OCI-LY3 (cell line): ENCODE measurements around the gene OOSP1.
"Not testable (repeated sequence)": the region's sequence is repeated elsewhere in the genome, so short reads cannot be mapped to it uniquely, and the experiment has no call there.

Source experiments
- H2AFZ ChIP-seq: fragments of 200-600, 300-600 bp; shearing (Covaris generic); 2 replicates; pipeline ENCODE4 v1.6.0; 2014; ENCODE audit warnings: antibody characterized with exemption, low read depth, low read length
- H3K27ac ChIP-seq: fragments of 200-600, 300-600 bp; sonication (generic); 2 replicates; pipeline ENCODE4 v1.5.1; 2014; ENCODE audit warnings: mild to moderate bottlenecking, low read length, moderate library complexity, mixed read lengths
- H3K27me3 ChIP-seq: fragments of 200-600, 300-600 bp; sonication (generic); 2 replicates; pipeline ENCODE4 v1.6.1; 2014; ENCODE audit warnings: low read depth, low read length, mixed read lengths
- H3K36me3 ChIP-seq: fragments of 200-600, 300-600 bp; sonication (generic); replicated peaks from 2 replicates; pipeline ENCODE3; 2014; ENCODE audit warnings: low read depth, low read length, mixed read lengths
- H3K4me1 ChIP-seq: fragments of 300-600, 200-600 bp; sonication (generic); 2 replicates; pipeline ENCODE4 v1.6.1; 2014; ENCODE audit warnings: low read length, mixed read lengths
- H3K4me2 ChIP-seq: fragments of 200-600, 300-600 bp; sonication (generic); 2 replicates; pipeline ENCODE4 v1.6.1; 2014; ENCODE audit warnings: low read length, mixed read lengths
- H3K4me3 ChIP-seq: fragments of 300-600, 200-600 bp; sonication (generic); 2 replicates; pipeline ENCODE4 v1.5.1; 2014; ENCODE audit warnings: antibody characterized with exemption, mild to moderate bottlenecking, low read length, moderate library complexity
- H3K79me2 ChIP-seq: fragments of 300-600, 200-600 bp; shearing (Covaris generic); 2 replicates; pipeline ENCODE4 v1.6.1; 2014; ENCODE audit warnings: mild to moderate bottlenecking, low read length, mixed read lengths
- H3K9ac ChIP-seq: fragments of 300-600, 200-600 bp; shearing (Covaris generic); 2 replicates; pipeline ENCODE4 v1.6.0; 2014; ENCODE audit warnings: mild to moderate bottlenecking, low read length, moderate library complexity
- H3K9me3 ChIP-seq: fragments of 200-600, 300-600 bp; shearing (Covaris generic); 2 replicates; pipeline ENCODE4 v1.6.1; 2014; ENCODE audit warnings: low read length, mixed read lengths; ENCODE audit not compliant: insufficient read depth
- H4K20me1 ChIP-seq: fragments of 200-600, 300-600 bp; sonication (generic); 2 replicates; pipeline ENCODE4 v1.6.1; 2016; ENCODE audit warnings: low read length, mixed read lengths; ENCODE audit not compliant: insufficient read depth
- EZH2phosphoT487 ChIP-seq: fragments of 200-600 bp; shearing (Covaris generic); IDR thresholded peaks from 2 replicates; pipeline ENCODE4 v1.6.1; 2018; ENCODE audit warnings: antibody characterized with exemption, mixed run types, low read depth
- TF ChIP-seq, protein P1 (sequence below): fragments of 200-600, 300-600 bp; sonication (generic); IDR thresholded peaks from 2 replicates; pipeline ENCODE4 v1.5.1; 2014; ENCODE audit warnings: antibody characterized with exemption, low read length, low read depth

Gene OOSP1

DNA sequence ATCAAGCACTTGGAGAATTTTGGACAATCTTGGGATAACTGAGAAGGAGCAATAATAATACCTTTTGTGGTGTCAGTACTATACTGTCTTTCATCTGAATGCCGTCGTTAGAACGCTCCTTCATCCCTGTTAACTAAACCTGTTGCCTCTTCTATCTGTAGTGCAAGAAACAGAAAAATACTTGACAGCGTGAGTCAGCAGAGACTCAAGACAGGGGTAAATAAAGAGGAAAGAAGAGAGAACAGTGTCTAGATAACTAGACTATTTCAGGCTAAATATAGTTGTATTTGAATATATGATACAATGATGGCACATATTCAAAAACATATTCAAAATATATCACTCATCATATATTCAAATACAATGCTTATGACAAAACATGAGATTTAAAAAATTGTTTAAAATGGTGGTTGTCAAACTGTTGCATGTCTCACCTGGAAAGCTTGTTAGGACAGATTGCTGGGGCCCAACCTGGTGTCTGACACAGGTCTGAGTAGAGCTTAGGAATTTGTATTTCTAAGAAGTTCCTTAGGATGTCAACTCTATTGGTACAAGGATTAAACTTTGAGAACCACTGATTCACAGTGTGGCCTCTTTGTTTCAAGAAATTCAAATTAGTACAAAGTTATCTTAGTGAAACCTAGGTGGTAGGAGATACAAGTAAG is 43.0 kb downstream of the OOSP1 start:
- Histone ChIP-seq H3K4me1 (no peaks in the 10 kb centered on the region), H3K79me2 (no peaks in the 10 kb centered on the region)

DNA sequence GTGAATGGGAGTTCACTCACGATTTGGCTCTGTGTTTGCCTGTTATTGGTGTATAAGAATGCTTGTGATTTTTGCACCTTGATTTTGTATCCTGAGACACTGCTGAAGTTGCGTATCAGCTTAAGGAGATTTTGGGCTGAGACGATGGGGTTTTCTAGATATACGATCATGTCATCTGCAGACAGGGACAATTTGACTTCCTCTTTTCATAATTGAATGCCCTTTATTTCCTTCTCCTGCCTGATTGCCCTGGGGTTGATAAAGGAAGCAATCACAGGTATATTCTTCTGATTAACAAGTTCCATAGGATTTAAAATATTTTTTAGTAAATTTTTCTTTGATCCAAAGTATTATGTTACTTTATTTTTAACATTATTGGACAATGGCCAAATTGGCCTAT is 43.8 kb downstream of the OOSP1 start:
- peaks cover 22% of the 10 kb centered on the region for H3K27me3 ChIP-seq
- H3K36me3 ChIP-seq, H3K4me2 ChIP-seq, H2AFZ ChIP-seq, H3K79me2 ChIP-seq, H3K9ac ChIP-seq, H3K27ac ChIP-seq, H3K4me1 ChIP-seq, H3K9me3 ChIP-seq, H4K20me1 ChIP-seq, H3K4me3 ChIP-seq: not testable (repeated sequence)

More for the DNA sequence above, 43.0 kb downstream of the OOSP1 start:
- no peak overlapping the region for H3K9ac ChIP-seq
- H3K4me3 ChIP-seq: no peak overlapping the region
- no peak overlapping the region for H2AFZ ChIP-seq
- H3K4me2 ChIP-seq: no peak overlapping the region
- TF ChIP-seq EZH2phosphoT487: no peak
- TF ChIP-seq, protein P1, sequence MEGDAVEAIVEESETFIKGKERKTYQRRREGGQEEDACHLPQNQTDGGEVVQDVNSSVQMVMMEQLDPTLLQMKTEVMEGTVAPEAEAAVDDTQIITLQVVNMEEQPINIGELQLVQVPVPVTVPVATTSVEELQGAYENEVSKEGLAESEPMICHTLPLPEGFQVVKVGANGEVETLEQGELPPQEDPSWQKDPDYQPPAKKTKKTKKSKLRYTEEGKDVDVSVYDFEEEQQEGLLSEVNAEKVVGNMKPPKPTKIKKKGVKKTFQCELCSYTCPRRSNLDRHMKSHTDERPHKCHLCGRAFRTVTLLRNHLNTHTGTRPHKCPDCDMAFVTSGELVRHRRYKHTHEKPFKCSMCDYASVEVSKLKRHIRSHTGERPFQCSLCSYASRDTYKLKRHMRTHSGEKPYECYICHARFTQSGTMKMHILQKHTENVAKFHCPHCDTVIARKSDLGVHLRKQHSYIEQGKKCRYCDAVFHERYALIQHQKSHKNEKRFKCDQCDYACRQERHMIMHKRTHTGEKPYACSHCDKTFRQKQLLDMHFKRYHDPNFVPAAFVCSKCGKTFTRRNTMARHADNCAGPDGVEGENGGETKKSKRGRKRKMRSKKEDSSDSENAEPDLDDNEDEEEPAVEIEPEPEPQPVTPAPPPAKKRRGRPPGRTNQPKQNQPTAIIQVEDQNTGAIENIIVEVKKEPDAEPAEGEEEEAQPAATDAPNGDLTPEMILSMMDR: no peak
- H3K27ac ChIP-seq: no peak overlapping the region
- H4K20me1 ChIP-seq: no peaks in the 10 kb centered on the region
- H3K9me3 ChIP-seq: no peaks in the 10 kb centered on the region
- H3K27me3 ChIP-seq: peaks cover 22% of the 10 kb centered on the region
- no peaks in the 10 kb centered on the region for H3K36me3 ChIP-seq

DNA sequence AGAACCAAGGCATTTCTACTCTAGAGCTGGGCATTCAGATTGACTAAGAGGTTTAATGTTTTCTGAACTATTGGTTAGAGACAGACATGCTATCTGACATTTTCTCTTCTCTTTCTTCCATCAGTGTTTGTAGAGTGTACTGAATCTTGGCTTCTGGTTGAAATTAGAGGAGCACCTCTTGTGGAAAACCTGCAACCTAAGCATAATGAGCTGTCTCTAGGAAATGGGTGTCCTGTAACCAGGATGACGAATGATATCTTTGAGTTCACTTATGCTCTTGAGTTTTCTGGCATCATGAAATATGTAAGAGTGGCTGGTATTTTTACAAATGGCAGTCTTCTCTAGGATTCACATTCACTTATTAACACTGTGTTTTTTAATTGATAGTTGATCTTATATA is 45.0 kb downstream of the OOSP1 start:
- no peaks in the 10 kb centered on the region for H3K79me2 ChIP-seq
- H4K20me1 ChIP-seq: no peaks in the 10 kb centered on the region
- H3K9ac ChIP-seq: no peak overlapping the region
- no peaks in the 10 kb centered on the region for H3K9me3 ChIP-seq
- H3K4me3 ChIP-seq: no peak overlapping the region
- no peak overlapping the region for H3K27ac ChIP-seq
- peaks cover 18% of the 10 kb centered on the region for H3K27me3 ChIP-seq
- no peak overlapping the region for H3K4me2 ChIP-seq
- H3K36me3 ChIP-seq: no peaks in the 10 kb centered on the region
- no peak for TF ChIP-seq EZH2phosphoT487
- TF ChIP-seq, protein P1: no peak
- H2AFZ ChIP-seq: no peak overlapping the region
- no peaks in the 10 kb centered on the region for H3K4me1 ChIP-seq

DNA sequence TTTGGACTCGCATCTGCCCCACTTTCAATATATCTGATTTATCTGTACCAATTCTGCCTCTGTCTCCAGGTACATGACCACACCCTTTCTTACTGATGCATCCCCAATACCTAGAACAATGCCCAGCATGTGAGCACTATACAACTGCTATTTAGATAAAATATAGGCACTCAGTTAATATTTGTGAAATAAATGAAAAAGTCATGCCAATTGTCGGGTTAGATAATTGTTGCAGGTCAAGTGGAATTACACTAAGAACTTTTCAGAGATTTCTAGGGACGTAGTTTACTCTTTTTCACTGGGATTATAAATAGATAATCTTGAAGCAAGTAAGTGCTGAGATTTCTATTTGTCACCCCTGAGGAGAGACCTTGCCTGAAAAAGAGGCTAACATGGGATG is 46.1 kb downstream of the OOSP1 start:
- H3K9me3 ChIP-seq: no peaks in the 10 kb centered on the region
- H2AFZ ChIP-seq: no peak overlapping the region
- H3K36me3 ChIP-seq: no peaks in the 10 kb centered on the region
- H4K20me1 ChIP-seq: no peaks in the 10 kb centered on the region
- H3K4me2 ChIP-seq: no peak overlapping the region
- H3K4me3 ChIP-seq: no peak overlapping the region
- H3K9ac ChIP-seq: no peak overlapping the region
- no peaks in the 10 kb centered on the region for H3K79me2 ChIP-seq
- H3K27me3 ChIP-seq: peaks cover 18% of the 10 kb centered on the region
- H3K4me1 ChIP-seq: no peaks in the 10 kb centered on the region
- H3K27ac ChIP-seq: no peak overlapping the region
- TF ChIP-seq, protein P1: no peak
- TF ChIP-seq EZH2phosphoT487: no peak
